Raji (cell line): ENCODE data around the gene NGEF.

Experiments
- POLR2A ChIP-seq: IDR thresholded peaks from 2 replicates; pipeline ENCODE4 v1.6.1; 2011; ENCODE audit warnings: low read depth, low read length, control low read depth; ENCODE audit not compliant: insufficient read depth

Gene NGEF

DNA sequence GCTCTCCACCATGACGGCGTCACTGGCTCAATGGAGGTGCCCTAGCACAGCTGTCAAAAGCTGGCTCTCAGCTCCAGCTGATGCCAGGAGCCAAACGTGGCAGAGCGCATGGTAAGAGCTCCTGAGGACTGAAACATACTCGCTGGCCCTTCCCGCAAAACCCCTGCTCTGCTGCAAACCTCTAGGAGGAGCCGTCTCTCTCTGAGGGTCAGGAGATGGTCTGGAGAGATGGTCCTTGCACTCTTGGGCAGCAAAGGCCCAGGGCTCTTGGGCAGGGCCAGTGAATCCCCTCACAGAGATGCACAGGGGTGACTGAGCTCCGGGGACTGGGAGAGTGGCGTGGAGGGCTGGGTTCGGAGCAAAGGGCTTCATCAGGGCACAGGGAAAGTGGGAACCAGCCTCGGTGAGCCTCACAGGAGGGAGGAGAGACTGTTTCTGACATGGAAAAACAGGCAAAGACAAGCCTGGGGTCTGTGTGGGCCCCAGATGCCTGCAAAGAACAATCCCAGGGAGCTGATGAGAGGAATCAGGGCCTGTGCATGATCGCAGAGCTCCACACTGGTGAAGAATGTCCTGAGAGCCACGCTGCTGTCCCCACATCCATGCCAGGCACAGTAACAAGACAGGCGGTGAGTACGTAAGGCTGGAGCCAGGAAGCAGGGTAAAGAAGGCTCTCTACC, 125.7 kb downstream of the NGEF start:
- TF ChIP-seq POLR2A = no peak

DNA sequence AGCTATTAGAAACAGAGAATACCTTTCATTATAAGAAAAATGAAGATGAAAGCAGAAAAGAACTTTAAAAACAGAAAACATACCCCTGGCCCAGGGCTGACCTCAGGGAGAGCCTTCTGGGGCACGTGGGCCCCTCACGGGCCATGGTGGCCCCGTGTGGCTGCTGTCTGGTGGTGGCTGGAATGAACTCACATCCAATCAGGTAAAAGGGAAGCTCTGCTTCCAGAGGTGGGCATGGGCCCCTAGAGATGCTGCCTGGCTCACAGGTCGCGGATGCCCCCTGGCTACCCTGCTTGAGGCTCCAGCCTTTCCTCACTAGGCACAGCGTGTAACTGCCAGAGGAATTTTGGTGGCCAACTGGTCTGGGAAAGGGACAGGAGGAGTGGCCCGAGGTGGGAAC, 126.4 kb downstream of the NGEF start:
- TF ChIP-seq POLR2A = no peak

DNA sequence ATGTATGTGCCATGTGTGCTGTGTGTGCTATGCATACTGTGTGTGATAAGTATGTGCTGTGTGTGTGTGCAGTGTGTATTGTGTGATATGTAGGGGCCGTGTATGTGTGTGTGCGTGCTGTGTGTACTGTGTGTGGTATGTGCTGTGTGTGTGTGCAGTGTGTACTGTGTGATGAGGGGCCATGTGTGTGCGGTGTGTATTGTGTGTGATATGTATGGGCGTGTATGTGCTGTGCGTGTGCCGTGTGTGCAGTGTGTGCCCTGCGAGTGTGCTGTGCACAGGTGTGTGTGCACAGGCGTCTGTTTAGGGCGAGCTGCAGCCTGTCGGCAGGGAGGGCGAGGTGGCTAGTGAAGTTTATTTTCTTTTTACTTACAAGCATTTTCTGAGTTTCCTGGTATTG, 126.9 kb downstream of the NGEF start:
- TF ChIP-seq POLR2A = no peak

DNA sequence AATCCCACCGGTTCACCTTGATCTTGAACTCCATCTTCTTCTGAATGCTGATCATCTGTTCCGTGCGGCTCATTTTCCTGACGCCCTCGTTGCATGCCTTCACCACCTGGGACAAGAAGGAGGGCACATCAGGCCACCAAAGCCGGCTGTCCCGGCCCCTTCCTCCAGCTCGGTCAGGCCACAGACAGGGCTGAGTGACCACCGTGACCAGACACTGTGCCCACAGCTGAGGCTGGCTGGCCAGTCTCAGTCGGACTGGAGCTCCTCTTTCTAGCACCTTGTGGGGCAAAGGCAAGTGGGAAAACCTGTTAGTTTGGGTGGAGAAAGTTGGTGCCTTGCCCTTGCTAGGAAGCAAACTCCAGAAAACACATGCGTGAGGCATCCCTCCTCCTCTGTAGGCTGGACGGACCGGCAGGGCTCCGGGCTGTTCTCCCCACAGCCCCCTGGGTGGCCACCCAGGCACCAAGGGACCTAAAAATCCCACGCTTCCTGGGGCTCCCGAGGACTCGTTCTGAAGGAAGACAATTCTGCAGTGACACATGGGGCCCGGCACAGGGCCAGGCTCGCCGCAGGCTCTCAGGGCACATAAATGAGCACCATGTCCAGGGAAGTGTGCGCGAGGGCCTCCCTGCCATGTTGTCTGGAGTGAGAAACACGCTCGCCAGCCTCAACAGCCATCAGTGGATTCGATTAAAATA, 127.6 kb downstream of the NGEF start:
- no peak for TF ChIP-seq POLR2A

DNA sequence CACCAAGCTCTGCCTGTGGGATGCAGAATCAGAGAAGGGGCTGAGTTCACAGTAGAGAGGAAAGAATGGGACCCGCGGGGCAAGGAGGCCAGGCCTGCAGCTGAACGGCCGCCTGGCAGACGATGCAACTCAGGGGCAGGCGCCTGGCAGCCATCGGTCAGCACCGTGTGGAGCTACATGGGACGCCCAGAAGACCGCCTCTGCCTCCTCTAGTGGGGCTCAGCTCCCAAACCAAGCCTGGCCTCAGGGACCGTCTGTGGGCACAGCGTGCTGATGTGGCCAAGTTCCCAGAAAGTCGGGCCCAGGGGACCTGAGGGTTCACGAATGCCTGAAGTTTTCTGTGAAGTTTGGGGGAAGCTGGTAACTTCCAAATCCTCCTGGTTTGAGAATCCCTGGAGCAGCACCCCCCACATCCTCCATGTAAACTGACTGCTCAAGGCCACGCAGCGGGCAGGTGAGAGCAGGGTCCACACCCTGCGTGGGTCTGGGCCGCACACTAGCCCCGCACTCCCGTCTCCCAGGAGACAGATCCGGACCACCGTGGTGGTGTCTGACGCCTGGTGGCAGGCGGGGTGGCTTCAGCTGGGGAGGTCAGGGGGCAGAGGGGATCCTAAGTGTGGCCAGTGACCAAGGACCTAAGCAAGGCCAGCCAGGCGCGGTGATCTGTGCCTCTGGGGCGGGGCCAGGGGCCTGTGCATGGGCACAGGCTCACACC, 128.3 kb downstream of the NGEF start:
- no peak for TF ChIP-seq POLR2A

DNA sequence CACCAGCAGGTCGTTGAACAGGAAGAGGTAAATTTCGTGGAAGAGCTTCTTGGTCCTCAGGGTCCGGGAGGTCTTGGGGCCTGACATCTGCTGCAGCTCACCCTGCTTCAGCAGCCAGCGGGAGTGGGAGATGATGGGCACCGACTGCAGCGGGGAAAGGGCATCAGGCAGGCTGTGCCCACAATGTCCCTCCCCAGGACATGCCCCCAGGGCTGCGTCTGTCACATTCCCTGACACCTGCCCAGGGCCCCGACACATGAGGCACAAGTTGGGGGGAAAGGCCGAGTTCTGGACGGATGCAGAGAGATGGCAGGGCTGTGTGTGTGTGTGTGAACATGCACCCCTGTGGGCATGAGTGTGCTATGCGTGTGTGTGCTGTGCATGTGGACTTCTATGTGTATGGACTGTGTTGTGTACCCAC, 129.0 kb downstream of the NGEF start:
- TF ChIP-seq POLR2A = no peak

DNA sequence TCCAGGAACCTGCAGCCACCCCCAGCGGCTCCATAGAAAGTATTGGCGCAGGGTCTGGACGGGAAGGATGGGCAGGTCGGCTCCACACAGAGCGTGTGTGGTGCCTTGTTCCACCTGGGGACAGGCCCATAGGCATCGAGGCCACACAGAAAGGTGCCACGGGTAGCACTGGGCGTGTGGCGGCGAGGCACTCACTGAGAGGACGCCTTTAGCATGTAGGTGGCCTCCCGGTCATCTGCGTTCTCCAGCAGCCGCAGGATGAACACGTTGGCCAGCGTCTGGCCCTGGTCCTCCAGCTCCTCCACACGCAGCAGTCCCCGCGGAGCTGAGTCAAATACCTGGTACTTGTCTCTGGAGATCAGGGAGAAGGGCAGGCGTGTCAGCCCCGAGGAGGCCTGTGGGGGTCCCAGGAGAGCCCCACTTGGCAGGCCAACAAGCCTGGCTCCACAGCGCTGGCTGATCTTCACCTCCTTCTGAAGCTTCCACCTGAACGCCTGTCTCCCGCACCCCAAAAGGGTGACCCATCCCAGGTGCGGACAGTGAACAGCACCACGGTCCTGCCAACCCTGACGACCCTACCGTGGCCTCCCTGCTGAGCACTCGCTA, 129.8 kb downstream of the NGEF start:
- no peak for TF ChIP-seq POLR2A

DNA sequence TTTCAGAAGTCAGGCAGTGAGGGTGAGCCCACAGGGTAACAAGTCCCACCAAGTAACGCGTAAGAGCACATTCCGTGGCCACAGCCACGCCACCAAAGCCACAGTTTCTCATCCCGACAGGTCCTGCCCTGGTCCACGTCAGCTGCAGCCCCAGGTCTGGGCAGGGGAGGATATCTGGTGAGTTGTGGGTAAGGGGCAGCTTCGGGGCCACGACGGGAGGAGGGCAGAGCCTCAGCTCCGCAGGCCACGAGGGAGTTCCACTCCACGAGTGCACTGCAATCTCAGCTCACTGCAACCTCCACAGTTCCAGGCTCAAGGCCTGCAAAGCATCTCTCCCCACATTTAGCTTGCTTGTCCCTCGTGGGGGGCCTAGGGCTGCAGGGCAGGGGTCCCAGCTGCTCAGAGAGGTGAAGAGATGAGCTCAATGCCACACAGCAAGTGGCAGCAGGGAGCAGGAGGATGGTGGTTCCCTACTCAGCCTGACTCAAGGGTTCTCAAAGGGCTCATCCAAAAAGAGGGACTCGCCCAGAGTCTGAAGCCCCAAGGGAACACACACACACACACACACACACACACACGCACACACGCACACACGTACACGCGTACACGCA, 130.4 kb downstream of the NGEF start:
- TF ChIP-seq POLR2A = no peak

DNA sequence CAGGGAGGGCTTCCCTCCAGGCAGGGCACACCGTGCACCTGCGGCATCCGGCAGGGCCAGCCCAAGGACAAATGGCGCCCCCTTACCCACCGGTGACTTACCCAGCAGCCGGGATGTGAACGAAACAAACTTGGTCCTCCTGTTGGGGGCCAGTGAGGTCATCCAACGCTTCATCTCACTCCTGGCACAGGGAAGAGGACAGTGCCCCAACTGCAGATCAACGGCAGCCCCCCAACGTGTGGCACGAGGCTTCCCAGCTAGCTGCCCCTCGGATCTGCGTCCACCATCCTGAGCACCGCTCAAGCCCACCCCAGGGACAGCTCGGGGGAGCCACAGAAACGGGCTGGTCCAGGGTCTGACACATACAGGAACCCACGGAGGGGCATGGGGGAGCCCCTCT, 131.0 kb downstream of the NGEF start:
- TF ChIP-seq POLR2A = no peak

DNA sequence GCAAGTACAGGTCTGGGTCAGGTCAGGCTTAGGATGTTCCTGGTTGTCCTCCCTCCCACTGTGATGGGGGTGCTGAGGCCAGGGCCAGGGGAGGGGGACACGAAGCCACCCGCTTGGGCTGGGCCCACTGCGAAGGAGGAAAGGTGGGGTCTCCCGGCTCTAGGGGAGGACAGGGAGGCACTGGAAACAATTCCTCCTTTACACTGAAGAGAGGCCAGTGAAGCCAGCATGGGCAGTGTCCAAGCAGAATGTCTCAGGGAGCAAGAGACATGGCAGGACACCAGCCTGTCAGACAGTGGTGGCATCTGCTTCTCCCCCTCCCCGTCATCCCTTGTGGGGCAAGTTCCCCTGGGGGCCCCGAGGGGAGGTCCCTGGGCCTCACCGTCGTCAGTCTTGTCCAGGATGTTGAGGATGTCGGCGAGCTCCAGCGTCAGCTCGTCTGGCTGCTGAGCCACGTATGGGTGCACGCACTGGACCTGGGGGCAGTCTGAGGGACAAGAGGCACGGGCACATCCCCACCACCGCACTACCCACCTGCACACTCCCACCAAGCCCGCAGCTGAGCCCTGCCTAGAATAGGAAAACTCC, 132.2 kb downstream of the NGEF start:
- TF ChIP-seq POLR2A = no peak

DNA sequence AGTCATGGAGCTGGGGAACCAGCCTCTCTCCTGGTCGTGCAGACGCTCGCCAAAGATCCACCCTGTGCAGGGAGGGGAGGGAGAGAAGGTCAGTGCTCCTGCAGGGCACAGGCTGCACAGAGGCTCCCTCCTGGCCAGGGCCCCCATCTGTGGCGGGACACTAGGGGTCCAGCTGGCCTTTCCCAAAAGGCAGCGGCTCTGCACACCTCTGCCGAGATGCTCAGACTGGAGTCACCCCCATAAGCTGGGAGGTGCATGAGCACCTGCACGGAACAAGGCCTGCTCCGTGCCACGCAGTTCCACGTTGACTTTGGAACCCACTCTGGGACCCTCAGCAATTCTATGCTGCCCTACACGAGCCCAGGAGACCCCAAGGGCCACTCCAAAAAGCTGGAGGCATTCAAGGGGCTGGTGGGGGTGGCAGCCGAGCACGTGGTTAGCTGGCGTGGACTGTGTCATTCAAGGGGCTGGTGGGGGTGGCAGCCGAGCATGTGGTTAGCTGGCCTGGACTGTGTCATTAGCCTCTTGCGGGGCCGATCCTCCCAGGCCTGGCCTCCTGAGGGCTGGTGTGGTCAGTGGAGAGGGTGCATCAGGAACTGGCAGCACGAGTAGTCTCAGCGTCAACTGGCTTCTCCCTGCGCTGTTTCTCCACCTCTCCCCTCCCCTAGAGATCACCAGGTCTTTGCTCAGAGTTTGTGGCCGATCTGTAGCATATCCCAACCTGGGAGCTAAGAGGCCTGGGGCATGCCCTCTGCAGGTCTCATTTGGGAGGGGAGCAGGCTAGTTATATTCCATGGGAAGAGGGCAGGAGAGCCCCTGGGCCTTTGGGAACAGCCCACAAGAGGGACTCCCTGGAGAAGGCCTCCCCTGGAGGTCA, 133.2 kb downstream of the NGEF start:
- no peak for TF ChIP-seq POLR2A

DNA sequence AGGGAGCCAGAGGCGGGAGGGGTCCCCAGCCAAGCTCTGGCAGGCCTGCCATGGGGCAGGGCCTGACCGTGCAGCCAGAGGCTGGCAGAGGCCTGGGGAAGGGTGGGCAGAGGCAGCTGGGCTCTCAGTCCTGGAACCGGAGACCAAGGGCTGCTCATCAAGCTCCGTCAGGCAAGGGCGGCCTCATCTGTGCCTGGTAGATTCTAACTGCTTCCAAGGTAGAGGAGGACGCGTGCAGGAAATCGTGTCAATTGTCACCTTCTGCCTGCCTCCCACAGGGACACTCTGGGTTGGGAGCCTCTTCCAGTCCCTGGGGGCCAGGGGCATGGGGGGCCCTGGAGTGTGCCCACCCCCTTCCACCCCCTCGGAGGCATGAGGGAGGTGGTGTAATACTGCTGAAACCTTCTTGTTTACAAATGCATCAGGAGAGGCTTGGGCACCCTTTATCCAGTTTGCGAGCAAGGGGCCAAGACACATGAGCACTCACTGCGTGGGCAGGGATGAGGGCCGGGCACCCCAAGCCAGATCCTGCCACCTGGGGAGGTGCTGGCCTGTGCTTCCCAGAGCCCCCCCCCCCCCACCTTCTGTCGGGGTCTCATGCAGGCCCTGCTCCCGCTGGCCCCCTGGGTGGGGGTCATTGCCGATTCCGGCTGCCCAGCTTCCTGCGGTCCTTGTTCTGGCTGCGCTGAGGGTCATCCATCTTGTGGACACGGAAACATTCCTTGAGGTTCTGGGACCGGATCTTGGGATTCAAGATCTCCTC, 134.0 kb downstream of the NGEF start:
- TF ChIP-seq POLR2A = no peak

DNA sequence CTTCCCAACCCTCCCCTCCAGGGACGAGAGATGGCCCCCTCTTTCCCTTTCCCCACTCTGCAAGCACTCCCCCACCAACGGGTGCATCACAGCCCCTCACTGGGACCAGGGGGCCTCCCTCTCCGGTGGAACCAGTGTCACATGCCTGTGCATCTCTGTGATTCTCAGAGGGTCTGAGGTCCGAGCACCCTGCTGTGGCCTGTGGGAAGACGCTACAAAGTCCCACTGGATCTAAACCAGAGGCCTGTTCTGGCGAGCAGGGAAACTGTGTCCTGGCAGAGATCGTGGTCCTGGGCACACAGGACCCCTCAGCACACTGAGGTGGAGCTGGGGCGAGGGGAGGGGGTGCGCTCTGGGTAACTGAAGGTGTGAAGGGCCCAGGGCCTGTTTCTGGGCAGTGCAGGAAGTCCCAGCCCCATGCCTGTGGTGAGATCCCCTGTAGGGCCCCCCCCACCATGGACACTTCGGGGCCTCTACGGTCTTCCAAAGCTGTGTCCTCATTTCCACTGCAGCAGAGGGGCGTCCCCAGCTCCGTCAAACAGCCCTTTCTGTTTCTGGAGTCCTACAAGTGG, 135.0 kb downstream of the NGEF start:
- no peak for TF ChIP-seq POLR2A

DNA sequence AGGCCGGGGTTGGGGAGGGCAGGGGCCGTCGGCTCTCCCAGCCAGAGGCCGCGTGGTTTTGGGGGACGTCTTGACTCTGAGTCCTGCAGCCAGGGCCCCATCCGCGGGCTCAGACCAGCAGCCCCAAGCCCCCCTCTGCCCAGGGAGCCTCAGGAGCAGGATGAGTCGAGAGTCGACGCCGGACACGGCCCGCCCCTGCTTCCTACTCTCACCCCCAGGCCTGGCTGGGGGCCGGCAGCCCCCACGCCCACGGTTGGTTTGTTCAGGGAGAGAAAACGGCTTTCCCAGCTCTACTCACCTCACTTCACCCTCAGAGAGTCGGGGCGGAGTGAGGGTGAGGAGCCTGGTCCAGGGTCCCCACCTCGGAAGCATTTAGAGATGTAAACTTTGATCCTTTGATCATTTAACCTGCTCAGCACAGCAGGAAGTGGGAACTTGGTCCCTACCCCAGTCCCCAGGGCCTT, 136.0 kb downstream of the NGEF start:
- no peak for TF ChIP-seq POLR2A
